GM12878 (cell line): ENCODE results near the gene SPSB2. TPM values are rescaled to one million over a fixed set of nuclear protein-coding genes. Genes with fewer than 3 reads are reported as not detected.

Experiments used
- ATAC-seq: fragments of 200-7000 bp; cut with Tn5 transposase; 3 replicates; pipeline ENCODE4 v1.9.1; 2020; ENCODE audit warnings: mild to moderate bottlenecking, moderate library complexity
- Bru-seq: library from RNA; stranded (reverse); fragments of 400-500 nt; gene quantifications from one replicate; lab custom pipeline; 2021; lab: Mats Ljungman, UMichigan
- BruChase-seq, 2 experiments: library from RNA; stranded (reverse); fragments of 400-500 nt; gene quantifications; one replicate each; lab custom pipeline; 2021; lab: Mats Ljungman, UMichigan
- BruUV-seq: library from RNA; stranded (reverse); fragments of 400-500 nt; replicated peaks from 2 replicates; lab custom pipeline; 2021; lab: Mats Ljungman, UMichigan
- CTCF ChIA-PET: fragments of 300-600 bp; sonication (Branson Sonifier 250); formaldehyde crosslinking; extraction: SDS; loops from one replicate; lab custom pipeline; 2021; ENCODE audit warnings: inconsistent platforms; lab: Yijun Ruan, JAX
- POLR2A ChIA-PET: fragments of 350-600 bp; formaldehyde crosslinking; extraction: SDS; loops from one replicate; lab custom pipeline; 2021; ENCODE audit warnings: inconsistent platforms; lab: Charles Lee
- RAD21 ChIA-PET: fragments of 300-600 bp; sonication (Branson Sonifier 250); formaldehyde crosslinking; loops from one replicate; lab custom pipeline; 2023; ENCODE audit warnings: antibody characterized with exemption; ENCODE audit not compliant: unreplicated experiment; lab: Charles Lee
- SMC1A ChIA-PET: fragments of 300-600 bp; sonication (Branson Sonifier 250); formaldehyde crosslinking; loops from one replicate; lab custom pipeline; 2023; ENCODE audit not compliant: unreplicated experiment, uncharacterized antibody; lab: Charles Lee
- DNase-seq: peaks from one replicate; pipeline ENCODE4 v3.0.0-alpha.2; 2011; ENCODE audit warnings: low read depth, low spot score
- FAIRE-seq: peaks from 3 replicates; lab custom pipeline; 2011; peaks lifted over from hg19 to GRCh38; lab: Jason Lieb, UNC
- H2AFZ ChIP-seq: 2 replicates; pipeline ENCODE4 v1.6.0; 2011; ENCODE audit warnings: low read depth, low read length, control low read depth; ENCODE audit not compliant: control insufficient read depth
- H3K27ac ChIP-seq: 2 replicates; pipeline ENCODE4 v1.5.1; 2011; ENCODE audit warnings: control low read depth; ENCODE audit not compliant: control insufficient read depth, insufficient read depth
- H3K27me3 ChIP-seq, 2 experiments: replicated peaks in 1 of 2; 2 replicates each; pipeline versions ENCODE4 v1.6.0 to v1.6.1; 2011; ENCODE audit warnings: low read length in 1 of 2; ENCODE audit not compliant: control insufficient read depth in 2 of 2, insufficient read depth in 2 of 2
- H3K36me3 ChIP-seq, 2 experiments: 2 replicates each; pipeline ENCODE4 v1.5.1; 2011; ENCODE audit warnings: low read length in 1 of 2; ENCODE audit not compliant: control insufficient read depth in 2 of 2, insufficient read depth in 2 of 2
- H3K4me1 ChIP-seq: 2 replicates; pipeline ENCODE4 v1.6.1; 2011; ENCODE audit warnings: mild to moderate bottlenecking, low read length, moderate library complexity, mixed read lengths; ENCODE audit not compliant: control insufficient read depth, insufficient read depth
- H3K4me2 ChIP-seq: 2 replicates; pipeline ENCODE4 v1.6.0; 2011; ENCODE audit warnings: control low read depth; ENCODE audit not compliant: control insufficient read depth, insufficient read depth
- H3K4me3 ChIP-seq: fragments of 200-600 bp; sonication (generic); 2 replicates; pipeline ENCODE4 v1.5.1; 2016
- H3K79me2 ChIP-seq: 2 replicates; pipeline ENCODE4 v1.6.0; 2011; ENCODE audit warnings: low read length; ENCODE audit not compliant: control insufficient read depth, insufficient read depth
- H3K9ac ChIP-seq: 2 replicates; pipeline ENCODE4 v1.8.0; 2011; ENCODE audit warnings: low read length, control low read depth, mixed read lengths; ENCODE audit not compliant: control insufficient read depth, insufficient read depth
- H3K9me3 ChIP-seq: replicated peaks from 3 replicates; pipeline ENCODE4 v1.5.1; 2011; ENCODE audit warnings: mild to moderate bottlenecking, low read length; ENCODE audit not compliant: control insufficient read depth, insufficient read depth
- H4K20me1 ChIP-seq: 2 replicates; pipeline ENCODE4 v1.6.0; 2011; ENCODE audit not compliant: control insufficient read depth, insufficient read depth
- CBFB ChIP-seq: IDR thresholded peaks from 2 replicates; pipeline ENCODE4 v1.6.1; 2016; ENCODE audit warnings: antibody characterized with exemption, low read depth
- ELK1 ChIP-seq: IDR thresholded peaks from 2 replicates; pipeline ENCODE4 v1.6.1; 2012; ENCODE audit warnings: low read depth, low read length, improper control_type of control experiment
- HCFC1 ChIP-seq: fragments of 150-350 bp; IDR thresholded peaks from 2 replicates; pipeline ENCODE4 v1.6.1; 2014; ENCODE audit warnings: low read length
- NFIC ChIP-seq: IDR thresholded peaks from 2 replicates; pipeline ENCODE4 v1.6.1; 2012; ENCODE audit warnings: low read depth, mild to moderate bottlenecking, inconsistent platforms, low read length, moderate library complexity
- RELA ChIP-seq: fragments of 450-650 bp; IDR thresholded peaks from 2 replicates; pipeline ENCODE4 v1.8.0; 2014; ENCODE audit warnings: borderline replicate concordance; ENCODE audit not compliant: partially characterized antibody
- SKIL ChIP-seq: fragments of 450-650 bp; IDR thresholded peaks from 2 replicates; pipeline ENCODE4 v1.6.1; 2017; ENCODE audit warnings: mild to moderate bottlenecking, low read depth, inconsistent platforms; ENCODE audit not compliant: poor library complexity, severe bottlenecking
- ZBTB11 ChIP-seq: fragments of 450-650 bp; formaldehyde crosslinking; IDR thresholded peaks from 2 replicates; pipeline ENCODE4 v1.5.0; 2022; ENCODE audit warnings: mild to moderate bottlenecking, missing genetic modification characterization
- WGBS: methylation state at CpG from one replicate; pipeline ENCODE4 v1.1.6; 2016; ENCODE audit warnings: low lambda C conversion rate; ENCODE audit not compliant: insufficient replicate concordance, insufficient coverage; ENCODE audit errors: missing lambda C conversion rate; 5-methylcytosine and 5-hydroxymethylcytosine counted together
- in situ Hi-C: fragments of 300-500 bp; cut with MboI; formaldehyde crosslinking; loops from 9 replicates; pipeline ENCODE4 v1.14.3; 2018; ENCODE audit warnings: mixed read lengths
- intact Hi-C: fragments of 100-400 bp; cut with micrococcal nuclease; formaldehyde crosslinking; loops from one replicate; pipeline ENCODE4 v1.14.2; 2022; ENCODE audit not compliant: unreplicated experiment
- long read RNA-seq, 2 experiments: library from polyadenylated mRNA; unstranded; transcript quantifications; one replicate each; pipeline ENCODE4 v2.0.0, GENCODE V29; 2019 to 2020
- polyA minus RNA-seq, 3 experiments: library from RNA; depleted of rRNA, polyadenylated mRNA; stranded (reverse); fragments of >200 nt; gene quantifications; 2 replicates each; pipeline ENCODE4 v1.2.3, GENCODE V29; 2011
- polyA plus RNA-seq, 11 experiments: library from polyadenylated mRNA; depleted of rRNA in 4 of 11; unstranded in 6 of 11; stranded (reverse) in 5 of 11; fragments of >200 nt; fragmentation: Nextera tagmentation in 4 of 11; fragmentation: Illumina TruSeq in 1 of 11; extraction: Ambion mirVana in 4 of 11; extraction: Trizol in 1 of 11; gene quantifications; 1 replicate in 1 of 11; 2 replicates in 10 of 11; pipeline versions ENCODE4 v1.2.1 to v1.2.3, GENCODE V29; 2011 to 2016; ENCODE audit warnings: inconsistent platforms in 2 of 11, missing spikeins in 2 of 11, low read depth in 1 of 11
- total RNA-seq, 4 experiments: library from RNA; depleted of rRNA in 3 of 4; stranded (reverse); fragments of >200 nt in 3 of 4; fragmentation: Illumina TruSeq in 1 of 4; extraction: Trizol in 1 of 4; gene quantifications; 2 replicates each; pipeline versions ENCODE4 v1.2.1 to v1.2.3, GENCODE V29; 2013 to 2021

Gene SPSB2
- total RNA-seq (2013; cell fraction: nucleolus; rRNA removed): 0.34 and 0.52 TPM in 2 replicates
- total RNA-seq (2014; rRNA removed) (4.2 and 5.6 TPM in 2 replicates), total RNA-seq (2014; rRNA removed; fragmentation: Illumina TruSeq; extraction: Trizol) (1.8 and 2.0 TPM in 2 replicates), total RNA-seq (2021) (3.4 and 3.9 TPM in 2 replicates), polyA plus RNA-seq (2011; rRNA removed) (0.29 and 0.58 TPM in 2 replicates), polyA plus RNA-seq (2014; fragmentation: Illumina TruSeq; extraction: Trizol) (0.24 and 0.56 TPM in 2 replicates), polyA plus RNA-seq (2014; fragmentation: Nextera tagmentation; extraction: Ambion mirVana) (under 1 TPM; 0.08 to 0.24 TPM), polyA plus RNA-seq (2014; rRNA removed) (4.9 and 5.6 TPM in 2 replicates), polyA plus RNA-seq (2016; fragmentation: Nextera tagmentation; extraction: Ambion mirVana) (1 to 10 TPM; 4.7 to 5.3 TPM), polyA minus RNA-seq (2011; rRNA and poly(A)+ RNA removed) (0.21 and 0.22 TPM in 2 replicates), Bru-seq, nascent RNA (percentile 43 among the genes with signal in this experiment), BruChase-seq, experiment 1, labeled RNA remaining after a 6-hour chase (percentile 33 among the genes with signal in this experiment), BruChase-seq, experiment 2, labeled RNA remaining after a 2-hour chase (percentile 43 among the genes with signal in this experiment)
- 0.56 TPM for polyA plus RNA-seq (2011; ENCODE audit: low read depth)
- 0.87 and 1.3 TPM in 2 replicates for polyA plus RNA-seq (2011; cell fraction: cytosol; rRNA removed)
- polyA plus RNA-seq (2011; cell fraction: nucleus; rRNA removed): 1.1 and 1.2 TPM in 2 replicates
- 2.0 and 2.2 TPM in 2 replicates for polyA plus RNA-seq (2012)
- polyA minus RNA-seq (2011; cell fraction: cytosol; rRNA and poly(A)+ RNA removed): 0.94 TPM in 1 of 2 replicates, not detected in the other
- 0.73 and 1.1 TPM in 2 replicates for polyA minus RNA-seq (2011; cell fraction: nucleus; rRNA and poly(A)+ RNA removed)
- long read RNA-seq, experiment 1, partial matches to known transcripts: 0 of 1 reads
- long read RNA-seq, experiment 1, other reads (novel, unspliced or antisense): 0 of 1 reads
- long read RNA-seq, experiment 2, partial matches to known transcripts: 0 of 2 reads
- long read RNA-seq, experiment 2, other reads (novel, unspliced or antisense): 2 of 2 reads

GRCh38 chr12:6873094-6874014, at the start of gene SPSB2:
TSS of gene SPSB2 (minus strand) at chr12:6873303. CDS start at chr12:6872901, 402 bp downstream.
- H3K9me3 ChIP-seq: no peaks in the 10 kb centered on the region
- H3K27ac ChIP-seq: peak within 1 kb of the TSS; percentile 59
- H3K79me2 ChIP-seq: peaks cover 27% of the 10 kb centered on the region
- H3K36me3 ChIP-seq: peaks cover 20 to 31% of the 10 kb centered on the region in 2 experiments
- FAIRE-seq: no peak
- H3K4me3 ChIP-seq: peak within 1 kb of the TSS; percentile 87
- H3K9ac ChIP-seq: peak within 1 kb of the TSS; percentile 73
- no peaks in the 10 kb centered on the region for H3K27me3 ChIP-seq
- DNase-seq: peak; percentile 69
- H2AFZ ChIP-seq: peak within 1 kb of the TSS; percentile 71
- peak within 1 kb of the TSS; percentile 100 for H3K4me2 ChIP-seq
- WGBS: 3% methylated on average over 49 of the region's 66 CpGs
- intact Hi-C loops (loop anchor here (1.0 kb wide), 1 partner anchor 18 kb away; no protein-coding TSS in a partner anchor), in situ Hi-C loops (no loop called here)
- RAD21 ChIA-PET: interaction anchor here (0.7 to 5.3 kb wide), 18 partner anchors 9 to 239 kb away, joined by 3 to 41 read pairs (median 4); partner anchors contain the start of genes C12orf57, CDCA3, LRRC23 and MLF2
- no TSS peak for BruUV-seq
- CTCF ChIA-PET: interaction anchor here (0.6 to 9.5 kb wide), 44 partner anchors 8 to 239 kb away, joined by 3 to 173 read pairs (median 5); partner anchors contain the start of genes C12orf57, C1R, C1RL and CDCA3
- POLR2A ChIA-PET: interaction anchor here (0.6 to 5.0 kb wide), 22 partner anchors 9 to 184 kb away, joined by 3 to 52 read pairs (median 4); partner anchors contain the start of genes C12orf57, CDCA3, COPS7A and ENO2
- H3K4me1 ChIP-seq: peaks cover 30% of the 10 kb centered on the region
- H4K20me1 ChIP-seq: peaks cover 16% of the 10 kb centered on the region
- SMC1A ChIA-PET: interaction anchor here (0.6 to 4.5 kb wide), 12 partner anchors 8 to 120 kb away, joined by 3 to 41 read pairs (median 4); partner anchors contain the start of genes C12orf57, CDCA3, MLF2 and RNU7-1
- peak; percentile 91 for ATAC-seq
- TF ChIP-seq RELA (no peak), CBFB (no peak), ZBTB11 (peak; percentile 49; the same call in 1 of the 2 replicates), SKIL (no peak), HCFC1 (peak; percentile 32; the same call in 1 of the 2 replicates), NFIC (no peak), ELK1 (no peak; the same call in 1 of the 2 replicates)
